GM12865 (cell line): ENCODE data around the gene AGK.
A peak's percentile ranks its signal among the peaks of the same experiment; 100 is the strongest.

ENCODE experiments used
- DNase-seq: peaks from one replicate; pipeline ENCODE4 v3.0.0; 2010; ENCODE audit warnings: low read depth
- H3K4me3 ChIP-seq: 2 replicates; pipeline ENCODE4 v1.5.1; 2011; ENCODE audit warnings: mild to moderate bottlenecking, low read depth, low read length, control low read depth
- CTCF ChIP-seq: IDR thresholded peaks from 2 replicates; pipeline ENCODE4 v1.5.1; 2011; ENCODE audit warnings: low read length, control low read depth, low read depth, inconsistent platforms; ENCODE audit not compliant: insufficient read depth; ENCODE audit errors: missing control alignments

AGK gene

GRCh38 chr7:141649865-141650634 lies 98.8 kb downstream of the AGK start:
- peak; percentile 80 for DNase-seq

GRCh38 chr7:141651417-141651816 lies 100.2 kb downstream of the AGK start:
- no peak for DNase-seq
- H3K4me3 ChIP-seq, result no peak overlapping the region
- no peak for TF ChIP-seq CTCF

More at GRCh38 chr7:141649865-141650634, 98.8 kb downstream of the AGK start:
- no peak overlapping the region for H3K4me3 ChIP-seq
- TF ChIP-seq CTCF, result peak; percentile 72

GRCh38 chr7:141652691-141653090 lies 101.5 kb downstream of the AGK start:
- DNase-seq, result no peak
- H3K4me3 ChIP-seq, result no peak overlapping the region
- TF ChIP-seq CTCF, result no peak

GRCh38 chr7:141654551-141654950 lies 103.3 kb downstream of the AGK start:
- peak; percentile 68 for DNase-seq
- H3K4me3 ChIP-seq, result no peak overlapping the region
- peak; percentile 56 for TF ChIP-seq CTCF

- DNase-seq, result no peak
- no peak overlapping the region for H3K4me3 ChIP-seq
- TF ChIP-seq CTCF, result no peak
These were observed 108.3 kb downstream of the AGK start for GRCh38 chr7:141659501-141659900.

- no peak overlapping the region for H3K4me3 ChIP-seq
- no peak for TF ChIP-seq CTCF
- no peak for DNase-seq
These were observed 109.0 kb downstream of the AGK start for GRCh38 chr7:141660259-141660658.
